GM18951 (cell line): ENCODE measurements around the gene PRM3.

ENCODE experiments used
- POLR2A ChIP-seq: IDR thresholded peaks from 4 replicates; pipeline ENCODE4 v1.6.1; 2011; ENCODE audit warnings: mild to moderate bottlenecking; ENCODE audit not compliant: insufficient read length, insufficient read depth; ENCODE audit errors: extremely low read depth
- in situ Hi-C: fragments of 300-500 bp; cut with MboI; formaldehyde crosslinking; loops from one replicate; pipeline ENCODE4 v1.12.0; 2022; ENCODE audit warnings: low sequenced_read_pairs, mixed read lengths, inconsistent platforms; ENCODE audit not compliant: unreplicated experiment

The PRM3 gene

DNA sequence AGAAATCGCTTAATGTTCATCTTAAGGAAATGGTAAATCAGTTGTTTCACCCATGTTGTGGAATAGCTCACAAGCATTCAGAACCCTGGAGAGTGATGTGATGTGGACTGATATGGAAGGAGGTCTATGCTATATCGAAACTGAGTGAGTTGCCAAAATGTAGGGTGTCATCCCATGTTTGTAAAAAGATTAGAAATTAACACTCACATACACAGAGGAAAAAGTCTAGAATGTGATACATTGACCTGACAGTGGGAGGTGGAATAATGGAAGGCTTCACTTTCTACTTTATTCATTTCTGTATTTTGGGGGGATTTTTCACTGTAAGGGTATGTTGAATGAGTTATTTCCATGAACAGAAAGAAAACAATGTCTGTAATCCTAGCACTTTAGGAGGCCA lies 12.4 kb upstream of the PRM3 start:
- in situ Hi-C loops: no loop called here
- TF ChIP-seq POLR2A: no peak

DNA sequence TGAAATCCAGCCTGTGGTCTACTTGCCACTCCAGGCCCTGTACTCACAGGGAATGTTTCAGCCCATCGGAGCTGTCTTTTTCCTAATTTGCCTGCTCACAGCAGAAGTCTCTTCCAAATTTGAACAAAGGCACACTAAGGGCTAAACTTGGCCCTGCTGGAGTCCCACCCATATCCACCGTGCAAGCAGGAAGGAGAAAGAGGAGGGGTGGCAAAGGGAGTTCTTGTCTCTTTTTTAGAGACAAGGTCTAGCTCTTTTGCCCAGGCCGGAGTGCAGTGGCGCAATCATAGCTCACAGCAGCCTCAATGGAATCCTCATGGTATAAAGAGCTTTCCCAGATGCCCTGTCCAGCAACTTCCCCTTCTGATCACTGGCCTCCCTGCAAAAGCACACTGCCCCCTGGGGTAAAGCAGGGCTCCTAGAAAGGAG lies 10.4 kb upstream of the PRM3 start:
- TF ChIP-seq POLR2A: no peak
- in situ Hi-C loops: no loop called here

DNA sequence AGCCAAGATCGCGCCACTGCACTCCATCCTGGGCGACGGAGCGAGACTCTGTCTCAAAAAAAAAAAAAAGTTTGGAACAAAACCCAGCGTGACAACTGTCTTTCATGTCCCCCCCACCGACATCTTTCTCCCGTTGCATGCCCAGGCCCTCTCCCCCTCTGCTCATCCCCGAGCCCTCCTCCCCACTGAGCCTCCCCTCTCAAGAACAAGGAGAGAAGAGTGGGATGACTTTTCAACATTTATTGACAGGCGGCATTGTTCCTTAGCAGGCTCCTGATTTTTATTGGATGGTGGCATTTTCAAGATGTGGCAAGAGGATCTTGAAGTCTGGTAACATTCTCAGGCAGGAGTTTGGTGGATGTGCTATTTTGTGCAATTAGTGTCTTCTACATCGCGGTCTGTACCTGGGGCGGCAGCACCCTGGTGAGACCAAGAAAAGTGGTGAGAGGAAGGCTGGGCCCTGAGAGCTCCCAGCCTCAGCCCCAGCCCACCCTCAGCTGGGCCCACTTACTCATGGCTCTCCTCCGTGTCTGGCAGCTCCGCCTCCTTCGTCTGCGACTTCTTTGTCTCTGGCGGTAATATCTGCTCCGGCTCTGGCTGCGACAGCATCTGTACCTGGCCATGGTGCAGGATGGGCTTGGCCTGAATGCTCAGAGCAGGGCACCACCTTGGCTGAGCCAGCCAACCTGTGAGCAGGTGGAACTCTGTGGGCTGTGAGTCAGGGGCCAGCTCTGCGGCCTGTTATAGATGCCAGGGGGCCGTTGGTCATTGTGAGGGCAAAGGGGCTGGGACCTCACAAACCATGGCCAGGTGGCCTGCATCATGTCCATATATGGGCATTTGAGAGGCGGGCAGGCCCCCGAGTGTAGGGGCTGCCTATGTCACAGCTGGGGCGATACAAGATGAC lies 7.4 kb upstream of the PRM3 start, which contains the start of gene PRM1:
Gene PRM1, minus strand, starts transcription at position 715 of the 907 bp plus-strand sequence. Its CDS starts 92 bp downstream, at position 623.
- in situ Hi-C loops: no loop called here
- TF ChIP-seq POLR2A: no peak

DNA sequence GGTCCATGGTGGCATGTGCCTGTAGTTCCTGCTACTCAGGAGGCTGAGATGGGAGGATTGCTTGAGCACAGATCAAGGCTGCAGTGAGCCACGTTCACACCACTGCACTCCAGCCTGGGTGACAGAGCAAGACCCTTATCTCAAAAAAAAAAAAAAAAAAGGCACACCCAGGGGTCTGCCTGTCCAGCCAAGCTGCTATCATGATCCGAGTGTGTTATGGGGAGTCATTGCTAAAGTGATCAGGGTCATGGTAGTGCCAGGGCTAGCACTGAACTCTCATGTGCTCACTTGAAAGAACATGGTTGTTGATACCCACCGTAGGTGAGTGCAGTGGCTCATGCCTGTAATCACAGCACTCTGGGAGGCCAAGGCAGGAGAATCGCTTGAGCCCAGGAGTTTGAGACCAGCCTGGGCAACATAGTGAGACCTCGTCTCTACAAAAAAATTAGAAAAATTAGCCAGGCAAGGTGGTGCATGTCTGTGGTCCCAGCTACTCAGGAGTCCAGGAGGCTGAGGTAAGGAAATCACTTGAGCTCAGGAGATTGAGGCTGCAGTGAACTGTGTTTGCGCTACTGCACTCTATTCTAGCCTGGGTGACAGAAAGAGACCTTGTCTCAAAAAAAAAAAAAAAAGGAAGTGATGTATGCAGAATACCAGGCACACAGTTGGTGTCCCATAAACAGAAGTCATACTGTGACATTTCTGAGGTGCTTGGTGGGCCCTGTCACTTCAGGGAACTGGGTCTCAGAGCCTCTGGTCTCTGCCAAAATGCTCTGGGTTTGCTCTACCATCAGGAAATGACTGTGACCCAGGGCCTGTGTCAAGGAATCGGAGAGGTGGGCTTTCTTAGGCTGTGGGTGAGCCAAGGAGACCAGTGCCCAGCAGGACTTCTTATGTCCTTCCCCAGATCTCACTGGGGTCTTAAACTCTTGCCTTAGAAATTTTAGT lies 5.5 kb upstream of the PRM3 start:
- in situ Hi-C loops: no loop called here
- TF ChIP-seq POLR2A: no peak

DNA sequence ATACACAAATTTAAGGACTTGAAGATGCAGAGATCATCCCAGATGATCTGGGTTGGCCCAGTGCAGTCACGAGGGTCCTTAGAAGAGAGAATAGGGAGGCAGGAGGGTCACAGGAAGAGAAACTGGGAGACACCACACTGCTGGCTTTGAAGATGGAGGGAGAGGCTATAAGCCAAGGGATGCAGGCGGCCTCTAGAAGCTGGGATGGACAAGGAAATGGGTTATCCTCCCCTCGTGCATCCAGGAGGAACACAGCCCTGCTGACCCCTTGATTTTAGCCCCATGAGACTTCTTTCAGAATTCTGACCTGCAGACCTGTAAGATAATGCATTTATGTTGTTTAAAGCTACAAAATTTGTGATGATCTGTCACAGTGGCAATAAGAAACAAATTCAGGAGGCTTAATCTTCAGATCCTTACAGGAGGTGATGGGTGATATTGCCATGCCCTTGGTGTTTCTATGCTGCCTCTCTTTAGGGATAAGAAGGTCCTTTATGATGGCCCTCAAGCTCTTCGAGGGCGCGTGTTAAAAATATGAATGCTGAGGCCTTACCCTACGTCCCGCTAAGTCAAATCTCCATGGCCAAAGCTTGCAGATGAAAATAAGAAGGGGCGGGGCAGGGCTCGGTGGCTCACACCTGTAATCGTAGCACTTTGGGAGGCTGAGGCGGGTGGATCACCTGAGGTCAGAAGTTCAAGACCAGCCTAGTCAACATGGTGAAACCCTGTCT lies 4.3 kb upstream of the PRM3 start:
- TF ChIP-seq POLR2A: no peak
- in situ Hi-C loops: no loop called here

DNA sequence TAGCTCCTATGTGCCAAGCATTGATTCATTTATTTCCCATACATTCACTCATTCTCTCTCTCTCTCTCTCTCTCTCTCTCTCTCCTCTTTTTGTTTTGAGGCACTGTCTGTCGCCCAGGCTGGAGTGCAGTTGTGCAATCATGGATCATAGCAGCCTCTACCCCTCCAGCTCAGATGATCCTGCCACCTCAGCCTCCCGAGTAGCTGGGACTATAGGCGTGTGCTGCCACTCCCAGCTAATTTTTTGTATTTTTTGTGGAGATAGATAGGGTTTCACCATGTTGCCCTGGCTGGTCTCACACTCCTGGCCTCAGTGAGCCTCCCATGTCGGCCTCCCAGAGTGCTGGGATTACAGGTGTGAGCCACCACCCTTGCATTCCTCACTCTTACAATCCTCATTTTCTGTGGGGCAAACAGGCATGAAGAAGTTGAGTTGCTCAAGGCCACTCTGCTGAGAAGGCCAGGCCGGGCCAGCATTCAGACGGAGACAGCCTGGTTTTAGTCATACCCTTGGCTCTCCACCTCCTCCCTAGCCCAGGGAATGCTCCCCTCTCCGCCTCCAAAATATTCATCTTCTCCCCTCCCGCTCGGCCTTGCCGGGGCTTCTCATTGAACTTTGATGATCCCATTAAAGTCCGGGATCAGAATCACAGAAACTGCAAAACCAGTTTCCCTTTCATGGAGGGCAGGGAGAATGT lies 3.6 kb upstream of the PRM3 start:
- TF ChIP-seq POLR2A: no peak
- in situ Hi-C loops: no loop called here

DNA sequence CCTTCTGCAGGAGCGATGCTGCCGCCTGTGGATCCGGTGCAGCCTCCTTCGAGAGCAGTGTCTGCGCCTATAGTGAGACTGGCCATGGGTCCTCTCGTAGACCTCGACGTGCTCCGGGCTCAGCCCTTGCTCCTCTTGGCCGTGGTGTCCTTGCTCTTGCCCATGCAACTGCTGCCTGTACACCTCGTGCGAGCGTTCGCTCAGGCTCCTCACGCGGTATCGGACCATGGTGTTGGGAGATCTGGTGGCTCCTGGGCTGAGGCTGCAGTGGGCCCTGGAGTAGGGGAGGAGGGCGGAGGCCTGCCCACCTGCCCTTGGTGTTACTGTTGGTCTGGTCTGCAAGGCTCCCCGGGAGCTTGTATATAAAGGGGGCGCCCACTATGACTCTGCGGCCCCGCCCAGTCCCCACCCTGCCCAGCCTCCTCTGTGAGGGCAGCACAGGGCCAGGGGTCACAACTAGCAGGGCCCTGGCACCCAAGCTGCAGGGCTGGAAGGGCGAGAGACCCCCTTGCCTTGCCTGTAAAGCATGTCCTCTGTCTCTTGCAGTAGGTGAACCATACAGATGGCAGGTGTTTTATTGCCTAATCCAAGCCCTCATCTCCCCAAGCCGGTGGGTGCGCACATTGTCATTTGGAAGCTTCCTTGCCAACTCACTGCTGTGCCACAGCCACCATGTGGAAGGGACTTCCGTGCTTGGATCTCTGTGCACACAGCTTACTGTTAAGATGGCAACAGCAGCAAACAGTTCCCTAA lies 2.9 kb upstream of the PRM3 start, which contains the start of gene PRM2:
Gene PRM2, minus strand, starts transcription at position 338 of the 753 bp plus-strand sequence. Its CDS starts 110 bp downstream, at position 228.
- no peak for TF ChIP-seq POLR2A
- in situ Hi-C loops: no loop called here

DNA sequence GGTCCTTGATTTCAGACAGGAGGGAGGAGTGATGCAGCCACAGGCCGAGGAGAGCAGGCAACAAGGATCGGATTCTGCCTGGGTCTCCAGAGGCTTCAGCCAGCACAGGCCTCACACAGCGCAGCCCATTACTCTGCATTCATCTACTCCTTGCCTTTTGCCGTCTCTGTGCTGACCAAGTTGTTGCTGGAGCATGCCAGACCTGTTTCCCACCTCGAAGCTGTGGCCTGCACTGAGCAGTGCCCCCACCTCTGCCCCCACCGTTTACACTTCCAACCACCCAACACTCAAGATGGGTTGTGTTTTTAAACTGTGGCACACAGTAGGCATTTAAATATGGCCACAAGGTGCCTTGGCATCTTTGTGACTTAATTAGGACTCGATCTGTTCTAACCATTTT lies 1.5 kb upstream of the PRM3 start:
- TF ChIP-seq POLR2A: no peak
- in situ Hi-C loops: no loop called here

DNA sequence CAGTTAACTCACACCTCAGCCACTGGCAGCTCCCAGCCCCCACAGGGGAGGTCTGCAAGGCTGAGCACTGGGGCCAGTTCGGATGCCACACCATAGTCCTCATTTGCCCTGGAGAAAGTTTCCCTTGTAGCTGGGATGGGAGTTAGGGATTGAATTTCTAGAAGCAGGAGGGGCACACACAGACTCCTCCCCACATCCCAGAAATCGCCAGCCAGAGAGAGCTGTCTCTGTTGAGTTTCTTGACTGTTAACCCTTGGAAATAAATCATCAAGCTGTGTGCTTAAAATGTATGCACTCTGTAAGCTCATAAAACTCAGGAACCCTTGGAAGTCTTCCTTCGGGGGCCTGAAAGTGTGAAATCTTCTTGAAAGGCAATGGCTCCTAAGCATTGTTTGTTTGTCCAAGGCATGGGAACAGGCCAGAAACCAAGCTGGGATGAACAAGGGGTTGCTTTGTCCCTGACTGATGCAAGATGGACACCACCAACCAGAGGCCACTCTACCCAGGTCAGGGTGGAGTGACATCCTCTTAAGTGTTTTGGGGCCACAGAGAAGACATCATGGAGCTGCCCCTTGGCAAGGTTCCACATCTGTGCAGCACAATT lies 394 bp upstream of the PRM3 start:
- in situ Hi-C loops: no loop called here
- no peak for TF ChIP-seq POLR2A

DNA sequence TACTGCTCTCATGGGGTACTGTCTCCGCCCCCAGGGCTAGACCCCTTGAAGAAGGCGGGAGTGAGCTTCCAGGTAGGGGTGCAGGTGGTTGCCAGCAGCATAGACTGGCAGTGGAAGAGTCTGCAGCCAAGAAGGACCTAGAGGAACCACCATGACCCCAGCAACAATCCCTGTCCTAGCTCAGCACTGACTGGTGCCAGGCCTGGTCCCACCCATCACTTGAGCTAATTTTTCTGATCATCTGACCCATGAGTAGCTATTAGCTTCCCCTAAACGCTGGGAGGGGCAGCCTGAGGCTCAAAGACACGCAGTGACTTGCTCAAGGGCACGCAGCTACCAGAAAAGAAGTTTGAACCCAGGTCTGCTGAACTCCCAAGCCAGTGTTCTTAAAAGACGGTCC lies 945 bp downstream of the PRM3 start:
- in situ Hi-C loops: no loop called here

DNA sequence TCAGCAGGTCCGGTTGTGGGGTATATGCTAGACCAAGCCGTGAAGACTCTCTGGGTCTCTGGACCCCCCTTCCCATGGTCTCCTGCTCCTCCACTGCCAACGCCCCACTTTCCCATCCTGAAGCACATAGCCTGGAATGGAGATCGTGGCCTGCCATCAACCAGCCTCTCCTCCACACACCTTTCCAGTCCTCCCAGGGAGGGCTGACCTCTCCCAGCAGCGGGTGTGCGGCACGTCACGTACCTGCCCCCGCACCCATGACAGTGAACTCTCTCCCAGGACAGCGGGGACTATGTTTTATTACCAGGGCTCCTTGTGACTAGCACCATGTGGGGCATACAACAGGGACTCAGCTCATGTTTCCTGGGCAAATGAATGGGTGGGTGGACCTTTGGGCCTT lies 1.8 kb downstream of the PRM3 start:
- in situ Hi-C loops: no loop called here
- no peak for TF ChIP-seq POLR2A

More for the DNA sequence above, 945 bp downstream of the PRM3 start:
- no peak for TF ChIP-seq POLR2A
